Astrocyte (in vitro differentiated cells and primary cell): ENCODE data around the gene RPL26. TPM values are rescaled to one million over a fixed set of nuclear protein-coding genes. Genes with fewer than 3 reads are reported as not detected.

Source experiments
- DNase-seq: peaks from one replicate; pipeline ENCODE4 v3.0.0-alpha.2; 2010; ENCODE audit warnings: low read depth
- FAIRE-seq: peaks from 2 replicates; lab custom pipeline; 2011; peaks lifted over from hg19 to GRCh38; lab: Jason Lieb, UNC
- H2AFZ ChIP-seq: 2 replicates; pipeline ENCODE4 v1.6.0; 2012; ENCODE audit warnings: low read depth, low read length, inconsistent platforms
- H3K27ac ChIP-seq: 2 replicates; pipeline ENCODE4 v1.5.1; 2011; ENCODE audit warnings: low read depth, low read length, inconsistent platforms
- H3K27me3 ChIP-seq: 2 replicates; pipeline ENCODE4 v1.6.0; 2011; ENCODE audit warnings: low read length, inconsistent platforms; ENCODE audit not compliant: insufficient read depth
- H3K36me3 ChIP-seq: 2 replicates; pipeline ENCODE4 v1.5.1; 2011; ENCODE audit warnings: low read length, inconsistent platforms; ENCODE audit not compliant: insufficient read depth
- H3K4me1 ChIP-seq: 2 replicates; pipeline ENCODE4 v1.5.1; 2011; ENCODE audit warnings: low read length, inconsistent platforms; ENCODE audit not compliant: insufficient read depth
- H3K4me2 ChIP-seq: 2 replicates; pipeline ENCODE4 v1.6.0; 2012; ENCODE audit warnings: low read length, inconsistent platforms
- H3K4me3 ChIP-seq: 2 replicates; pipeline ENCODE4 v1.5.1; 2011; ENCODE audit warnings: low read depth, mild to moderate bottlenecking, low read length, inconsistent platforms; ENCODE audit not compliant: insufficient read depth
- H3K79me2 ChIP-seq: 2 replicates; pipeline ENCODE4 v1.6.0; 2012; ENCODE audit warnings: mild to moderate bottlenecking, low read length, inconsistent platforms; ENCODE audit not compliant: insufficient read depth
- H3K9ac ChIP-seq: 2 replicates; pipeline ENCODE4 v1.6.0; 2012; ENCODE audit warnings: mild to moderate bottlenecking, low read length, inconsistent platforms
- H3K9me3 ChIP-seq: 2 replicates; pipeline ENCODE4 v1.5.1; 2012; ENCODE audit warnings: low read depth, mild to moderate bottlenecking, low read length, inconsistent platforms; ENCODE audit not compliant: insufficient read depth
- H4K20me1 ChIP-seq: 2 replicates; pipeline ENCODE4 v1.6.0; 2012; ENCODE audit warnings: low read length, inconsistent platforms; ENCODE audit not compliant: insufficient read depth
- H3K27ac Mint-ChIP-seq: one replicate; pipeline ENCODE4 v1.8.0; 2021; ENCODE audit warnings: mild to moderate bottlenecking, mixed read lengths; ENCODE audit not compliant: unreplicated experiment
- H3K27me3 Mint-ChIP-seq: one replicate; pipeline ENCODE4 v1.8.0; 2021; ENCODE audit warnings: low read depth, mixed read lengths; ENCODE audit not compliant: unreplicated experiment
- H3K36me3 Mint-ChIP-seq: one replicate; pipeline ENCODE4 v1.8.0; 2021; ENCODE audit warnings: low read depth, mixed read lengths; ENCODE audit not compliant: unreplicated experiment
- H3K4me1 Mint-ChIP-seq: one replicate; pipeline ENCODE4 v1.8.0; 2021; ENCODE audit warnings: low read depth, mixed read lengths; ENCODE audit not compliant: unreplicated experiment
- H3K4me3 Mint-ChIP-seq: one replicate; pipeline ENCODE4 v1.8.0; 2021; ENCODE audit warnings: mild to moderate bottlenecking, moderate library complexity, mixed read lengths; ENCODE audit not compliant: unreplicated experiment
- H3K9me3 Mint-ChIP-seq: one replicate; pipeline ENCODE4 v1.8.0; 2021; ENCODE audit warnings: mild to moderate bottlenecking, mixed read lengths; ENCODE audit not compliant: unreplicated experiment
- CTCF ChIP-seq: IDR thresholded peaks from 2 replicates; pipeline ENCODE4 v1.5.1; 2011; ENCODE audit warnings: low read depth, mild to moderate bottlenecking, inconsistent platforms, low read length, moderate library complexity; ENCODE audit not compliant: insufficient read depth
- EZH2 ChIP-seq: IDR thresholded peaks from 2 replicates; pipeline ENCODE4 v1.6.1; 2012; ENCODE audit warnings: mild to moderate bottlenecking, low read length, inconsistent platforms; ENCODE audit not compliant: insufficient read depth
- total RNA-seq: library from RNA; stranded (reverse); gene quantifications from 2 replicates; pipeline ENCODE4 v1.2.1, GENCODE V29; 2021

Gene RPL26
- total RNA-seq, 1 donor from 2014 or later = 1,342 TPM

- H3K27me3 ChIP-seq = peaks cover 16% of the 10 kb centered on the region
- H3K27ac ChIP-seq = no peak overlapping the region
- H3K79me2 ChIP-seq = no peaks in the 10 kb centered on the region
- Mint-ChIP-seq H3K27me3 (peaks cover 10% of the 10 kb centered on the region), H3K9me3 (no peaks in the 10 kb centered on the region), H3K4me3 (no peak overlapping the region), H3K27ac (no peak overlapping the region), H3K36me3 (peaks cover 2% of the 10 kb centered on the region), H3K4me1 (peaks cover 4% of the 10 kb centered on the region)
- FAIRE-seq (no peak), DNase-seq (no peak)
- no peaks in the 10 kb centered on the region for H3K4me1 ChIP-seq
- no peaks in the 10 kb centered on the region for H4K20me1 ChIP-seq
- H3K36me3 ChIP-seq = no peaks in the 10 kb centered on the region
- no peak overlapping the region for H3K4me3 ChIP-seq
- no peak overlapping the region for H3K9ac ChIP-seq
- no peaks in the 10 kb centered on the region for H3K9me3 ChIP-seq
- H3K4me2 ChIP-seq = peak overlapping the region; percentile 28
- no peak overlapping the region for H2AFZ ChIP-seq
- no peak for TF ChIP-seq CTCF
- no peak for TF ChIP-seq EZH2
Observed at GRCh38 chr17:8337802-8338752, 44.9 kb downstream of the RPL26 start.

DNA sequence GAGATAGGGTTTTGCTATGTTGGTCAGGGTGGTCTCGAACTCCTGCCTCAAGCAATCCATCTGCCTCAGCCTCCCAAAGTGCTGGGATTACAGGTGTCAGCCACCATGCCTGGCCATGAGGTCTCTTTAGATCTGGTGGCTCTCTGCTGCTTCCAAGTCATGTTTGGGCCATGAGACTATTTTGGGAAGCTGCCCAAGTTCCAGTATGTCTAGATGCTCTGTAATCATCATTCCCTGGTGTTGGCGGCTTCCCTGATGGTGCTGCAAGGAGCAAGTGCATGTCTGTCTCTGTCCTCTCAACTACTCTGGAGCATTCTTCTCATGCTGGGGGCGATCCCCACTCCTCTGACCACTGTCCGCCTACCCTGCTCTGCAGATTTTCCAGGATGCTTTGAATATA, 49.7 kb downstream of the RPL26 start:
- H3K36me3 Mint-ChIP-seq = no peaks in the 10 kb centered on the region
- peaks cover 11% of the 10 kb centered on the region for H3K27me3 ChIP-seq
- H4K20me1 ChIP-seq = no peaks in the 10 kb centered on the region
- H3K9me3 Mint-ChIP-seq = no peaks in the 10 kb centered on the region
- no peak overlapping the region for H3K4me2 ChIP-seq
- no peak overlapping the region for H2AFZ ChIP-seq
- H3K4me1 ChIP-seq = no peaks in the 10 kb centered on the region
- no peak overlapping the region for H3K4me3 ChIP-seq
- H3K36me3 ChIP-seq = no peaks in the 10 kb centered on the region
- peaks cover 8% of the 10 kb centered on the region for H3K27me3 Mint-ChIP-seq
- H3K4me3 Mint-ChIP-seq = no peak overlapping the region
- no peak overlapping the region for H3K27ac ChIP-seq
- no peak overlapping the region for H3K27ac Mint-ChIP-seq
- TF ChIP-seq CTCF (no peak), EZH2 (no peak)
- no peak overlapping the region for H3K9ac ChIP-seq
- H3K79me2 ChIP-seq = no peaks in the 10 kb centered on the region
- DNase-seq (no peak), FAIRE-seq (no peak)
- H3K9me3 ChIP-seq = no peaks in the 10 kb centered on the region
- H3K4me1 Mint-ChIP-seq = no peaks in the 10 kb centered on the region

- Mint-ChIP-seq H3K27me3 (peaks cover 3% of the 10 kb centered on the region), H3K9me3 (no peaks in the 10 kb centered on the region), H3K4me3 (no peak overlapping the region), H3K27ac (no peak overlapping the region), H3K36me3 (no peaks in the 10 kb centered on the region), H3K4me1 (no peaks in the 10 kb centered on the region)
- H3K4me3 ChIP-seq = no peak overlapping the region
- peaks cover 5% of the 10 kb centered on the region for H3K27me3 ChIP-seq
- H3K9ac ChIP-seq = no peak overlapping the region
- H3K36me3 ChIP-seq = no peaks in the 10 kb centered on the region
- FAIRE-seq (no peak), DNase-seq (no peak)
- no peak overlapping the region for H3K4me2 ChIP-seq
- no peak overlapping the region for H3K27ac ChIP-seq
- H3K79me2 ChIP-seq = no peaks in the 10 kb centered on the region
- no peaks in the 10 kb centered on the region for H4K20me1 ChIP-seq
- H2AFZ ChIP-seq = no peak overlapping the region
- H3K4me1 ChIP-seq = no peaks in the 10 kb centered on the region
- TF ChIP-seq EZH2 = no peak
- no peaks in the 10 kb centered on the region for H3K9me3 ChIP-seq
Observed at GRCh38 chr17:8332688-8333087, 50.3 kb downstream of the RPL26 start.
